ENCODE results near the gene RBCK1. TPM values are rescaled to one million over a fixed set of nuclear protein-coding genes. Genes with fewer than 3 reads are reported as not detected.

The RBCK1 gene
- 86.6 and 130 TPM in 2 replicates for polyA plus RNA-seq (2011; rRNA removed)
- polyA minus RNA-seq (2011; rRNA and poly(A)+ RNA removed): 46.3 and 75.4 TPM in 2 replicates

- TF ChIP-seq CTCF (IDR thresholded peaks at IDR 0.05; ENCODE audit: insufficient read depth, low read depth, low read length): no peak
- POLR2A ChIA-PET: no interaction called here
- Histone ChIP-seq H3K27me3 (ENCODE audit: control insufficient read depth, insufficient read depth, low read length) (no peaks in the 10 kb centered on the region), H3K4me3 (ENCODE audit: low read depth, low read length) (peak within 1 kb of the TSS; percentile 97), H3K36me3 (ENCODE audit: control insufficient read depth, insufficient read depth, low read length) (peaks cover 1% of the 10 kb centered on the region)
- no peak for DNase-seq (ENCODE audit: low read depth)
- CTCF ChIA-PET: interaction anchor here (0.7 to 1.3 kb wide), 3 partner anchors 13 to 54 kb away, joined by 3 read pairs; no protein-coding TSS in a partner anchor
Measured at GRCh38 chr20:407953-408842, at the start of gene RBCK1. RBCK1 (plus strand) TSS chr20:408299; CDS start chr20:408758, 459 bp downstream.

GRCh38 chr20:358891-359555 is 49.1 kb upstream of the RBCK1 start:
- Histone ChIP-seq H3K27me3 (ENCODE audit: control insufficient read depth, insufficient read depth, low read length) (no peaks in the 10 kb centered on the region), H3K4me3 (ENCODE audit: low read depth, low read length) (no peak overlapping the region), H3K36me3 (ENCODE audit: control insufficient read depth, insufficient read depth, low read length) (peaks cover 2% of the 10 kb centered on the region; the same call in 1 of the 2 replicates)
- ChIA-PET POLR2A (no interaction called here), CTCF (interaction anchor here (1.2 kb wide), 1 partner anchor 11 kb away, joined by 4 read pairs; no protein-coding TSS in a partner anchor)
- no peak for DNase-seq (ENCODE audit: low read depth)
- no peak for TF ChIP-seq CTCF (IDR thresholded peaks at IDR 0.05; ENCODE audit: insufficient read depth, low read depth, low read length)

GRCh38 chr20:361561-361960 is 46.5 kb upstream of the RBCK1 start:
- ChIA-PET CTCF (interaction anchor here (0.6 to 3.0 kb wide), 8 partner anchors 9 to 284 kb away, joined by 3 to 11 read pairs (median 6); partner anchors contain the start of gene TRIB3), POLR2A (no interaction called here)
- DNase-seq (ENCODE audit: low read depth): no peak
- Histone ChIP-seq H3K36me3 (ENCODE audit: control insufficient read depth, insufficient read depth, low read length) (no peaks in the 10 kb centered on the region), H3K4me3 (ENCODE audit: low read depth, low read length) (no peak overlapping the region), H3K27me3 (ENCODE audit: control insufficient read depth, insufficient read depth, low read length) (no peaks in the 10 kb centered on the region)
- TF ChIP-seq CTCF (IDR thresholded peaks at IDR 0.05; ENCODE audit: insufficient read depth, low read depth, low read length): no peak

- peak; percentile 26 for DNase-seq (ENCODE audit: low read depth)
- no peak overlapping the region for H3K4me3 ChIP-seq (ENCODE audit: low read depth, low read length)
- H3K36me3 ChIP-seq (ENCODE audit: control insufficient read depth, insufficient read depth, low read length): no peaks in the 10 kb centered on the region
- peak; percentile 50 for TF ChIP-seq CTCF (IDR thresholded peaks at IDR 0.05; ENCODE audit: insufficient read depth, low read depth, low read length)
- ChIA-PET CTCF (interaction anchor here (0.7 to 3.0 kb wide), 12 partner anchors 8 to 283 kb away, joined by 3 to 11 read pairs (median 5); partner anchors contain the start of genes SOX12 and TRIB3), POLR2A (interaction anchor here (0.7 kb wide), 1 partner anchor 57 kb away, joined by 7 read pairs; no protein-coding TSS in a partner anchor)
- H3K27me3 ChIP-seq (ENCODE audit: control insufficient read depth, insufficient read depth, low read length): no peaks in the 10 kb centered on the region
Measured at GRCh38 chr20:362271-363254, 45.5 kb upstream of the RBCK1 start.

All from BJ (cell line).